IPS-20b (cell line): ENCODE data around the gene SLC25A47.
"Not testable (repeated sequence)": the region's sequence is repeated elsewhere in the genome, so short reads cannot be mapped to it uniquely, and the experiment has no call there.

Experiments used
- H3K27ac ChIP-seq: one replicate; pipeline ENCODE4 v1.5.1; 2013; ENCODE audit warnings: low read length
- H3K27me3 ChIP-seq: 2 replicates; pipeline ENCODE4 v1.6.1; 2013; ENCODE audit warnings: mild to moderate bottlenecking, low read length, inconsistent platforms; ENCODE audit not compliant: insufficient read depth
- H3K36me3 ChIP-seq: 2 replicates; pipeline ENCODE4 v1.6.1; 2013; ENCODE audit warnings: low read depth, mild to moderate bottlenecking, inconsistent platforms, low read length, moderate library complexity; ENCODE audit not compliant: insufficient read depth
- H3K4me1 ChIP-seq: 2 replicates; pipeline ENCODE4 v1.6.1; 2013; ENCODE audit warnings: mild to moderate bottlenecking, control low read depth, inconsistent platforms, low read length, moderate library complexity; ENCODE audit not compliant: insufficient read depth
- H3K4me3 ChIP-seq: 2 replicates; pipeline ENCODE4 v1.5.1; 2013; ENCODE audit warnings: mild to moderate bottlenecking, low read length, inconsistent platforms
- H3K9ac ChIP-seq: 2 replicates; pipeline ENCODE4 v1.6.1; 2013; ENCODE audit warnings: low read depth, mild to moderate bottlenecking, inconsistent platforms, low read length, moderate library complexity
- H3K9me3 ChIP-seq: 2 replicates; pipeline ENCODE4 v1.6.1; 2013; ENCODE audit warnings: mild to moderate bottlenecking, low read depth, low read length, inconsistent platforms; ENCODE audit not compliant: insufficient read depth

SLC25A47 gene

DNA sequence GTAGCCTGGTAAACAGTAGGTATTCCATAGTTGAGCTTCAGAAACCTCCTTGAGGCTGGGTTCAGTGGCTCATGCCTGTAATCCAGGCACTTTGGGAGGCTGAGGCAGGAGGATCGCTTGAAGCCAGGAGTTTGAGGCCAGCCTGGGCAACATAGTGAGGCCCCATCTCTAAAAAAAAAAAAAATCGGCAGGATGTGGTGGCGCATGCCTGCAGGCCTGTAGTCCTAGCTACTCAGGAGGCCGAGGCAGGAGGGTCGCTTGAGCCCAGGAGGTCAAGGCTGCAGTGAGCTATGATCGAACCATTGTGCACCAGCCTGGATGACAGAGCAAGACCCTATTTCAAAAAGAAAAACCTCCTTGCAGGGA lies 14.7 kb upstream of the SLC25A47 start:
- H3K9ac ChIP-seq, H3K4me1 ChIP-seq, H3K36me3 ChIP-seq, H3K27ac ChIP-seq, H3K9me3 ChIP-seq, H3K4me3 ChIP-seq: not testable (repeated sequence)
- peaks cover 12% of the 10 kb centered on the region; the same call in 1 of the 2 replicates for H3K27me3 ChIP-seq

DNA sequence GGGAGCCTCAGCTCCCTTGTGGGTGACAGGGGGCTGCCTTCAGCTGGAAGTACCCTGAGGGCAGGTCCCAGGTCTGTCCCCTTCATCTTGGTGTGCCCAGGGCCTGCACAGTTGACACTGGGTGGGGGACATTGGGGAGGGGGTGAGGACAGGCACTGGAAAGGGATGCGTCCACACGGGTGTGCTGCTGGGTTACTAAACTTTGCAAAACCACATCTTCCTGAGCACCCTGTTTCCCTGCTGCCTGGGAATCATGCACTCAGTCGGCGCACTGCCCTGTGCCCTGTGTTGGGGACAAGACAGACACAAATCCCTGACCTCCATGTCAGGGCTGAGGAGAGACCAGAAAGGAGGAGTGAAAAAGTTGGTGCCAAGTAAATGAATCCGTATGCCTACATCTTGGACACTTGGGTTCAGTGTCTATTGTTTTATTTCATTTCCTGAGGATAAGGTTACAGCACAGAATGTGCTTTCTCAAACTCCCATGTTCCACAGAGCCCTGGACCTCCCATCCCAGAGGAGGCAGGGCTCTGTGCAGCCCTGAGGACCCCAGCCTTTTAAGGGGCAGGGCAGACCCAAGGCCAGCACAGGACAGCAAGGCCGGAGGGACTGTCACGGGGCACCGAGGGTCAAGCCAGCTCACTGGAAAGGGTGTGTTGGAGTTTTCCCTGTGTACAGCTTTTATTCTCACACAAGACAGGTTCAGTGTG lies 14.0 kb upstream of the SLC25A47 start:
- no peak overlapping the region for H3K9ac ChIP-seq
- no peak overlapping the region for H3K4me3 ChIP-seq
- H3K27ac ChIP-seq: no peak overlapping the region
- peaks cover 9% of the 10 kb centered on the region for H3K4me1 ChIP-seq
- peaks cover 12% of the 10 kb centered on the region; the same call in 1 of the 2 replicates for H3K27me3 ChIP-seq
- H3K36me3 ChIP-seq: 0 out of 2 replicates have a peak, but pooled peaks cover 3% of the 10 kb centered on the region
- no peaks in the 10 kb centered on the region for H3K9me3 ChIP-seq

DNA sequence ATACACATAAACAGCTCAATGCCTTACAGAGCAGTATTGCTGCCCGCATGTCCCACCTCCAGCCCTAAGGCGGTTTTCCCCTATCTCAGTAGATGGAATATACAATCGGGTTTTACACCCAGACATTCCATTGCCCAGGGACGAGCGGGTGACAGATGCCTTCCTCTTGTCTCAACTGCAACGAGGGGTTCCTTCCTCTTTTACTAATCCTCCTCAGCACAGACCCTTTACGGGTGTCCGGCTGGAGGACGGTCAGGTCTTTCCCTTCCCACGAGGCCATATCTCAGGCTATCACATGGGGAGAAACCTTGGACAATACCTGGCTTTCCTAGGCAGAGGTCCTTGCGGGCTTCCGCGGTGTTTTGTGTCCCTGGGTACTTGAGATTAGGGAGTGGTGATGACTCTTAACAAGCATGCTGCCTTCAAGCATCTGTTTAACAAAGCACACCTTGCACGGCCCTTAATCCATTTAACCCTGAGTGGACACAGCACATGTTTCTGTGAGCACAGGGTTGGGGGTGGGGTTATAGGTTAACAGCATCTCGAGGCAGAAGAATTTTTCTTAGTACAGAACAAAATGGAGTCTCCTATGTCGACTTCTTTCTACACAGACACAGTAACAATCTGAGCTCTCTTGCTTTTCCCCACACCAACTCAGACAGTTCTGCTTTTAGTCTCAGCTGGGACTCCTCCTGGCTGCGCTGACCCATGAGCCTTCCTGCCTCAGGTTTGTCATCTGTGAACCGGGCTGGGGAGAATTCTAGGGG lies 10.8 kb upstream of the SLC25A47 start:
- not testable (repeated sequence) for H3K9ac ChIP-seq

DNA sequence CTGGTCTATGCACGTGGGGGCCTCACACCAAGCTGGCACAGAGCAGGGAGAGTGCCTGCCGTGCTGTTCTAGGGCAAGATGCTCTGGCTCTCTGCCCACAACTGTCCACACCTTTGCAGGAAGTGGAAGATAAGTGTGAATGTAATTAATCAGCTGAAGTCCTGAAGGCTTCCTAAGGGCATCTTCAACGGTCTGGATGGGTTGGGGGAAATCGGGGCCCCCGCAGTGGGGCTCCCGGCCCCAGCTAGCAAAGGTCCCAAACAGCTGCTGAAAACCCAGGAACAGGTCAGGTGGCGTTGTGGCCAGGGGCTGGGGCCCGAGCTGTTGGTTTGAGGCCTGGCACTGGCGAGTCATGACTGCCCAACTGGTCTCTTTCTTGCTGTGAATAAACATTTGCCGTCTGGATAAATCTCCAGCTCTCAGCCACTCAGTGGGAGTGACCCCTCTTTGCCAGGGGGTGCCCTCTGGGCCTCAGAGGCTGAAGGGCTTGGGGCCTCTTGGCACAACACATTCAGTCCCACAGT lies 10.2 kb upstream of the SLC25A47 start:
- Histone ChIP-seq H3K9ac (no peak overlapping the region), H3K4me1 (peaks cover 3% of the 10 kb centered on the region), H3K36me3 (no peaks in the 10 kb centered on the region), H3K9me3 (no peaks in the 10 kb centered on the region), H3K4me3 (no peak overlapping the region), H3K27ac (no peak overlapping the region), H3K27me3 (peaks cover 2% of the 10 kb centered on the region; the same call in 1 of the 2 replicates)

More for the DNA sequence above, 10.8 kb upstream of the SLC25A47 start:
- H3K9me3 ChIP-seq, H3K36me3 ChIP-seq, H3K4me1 ChIP-seq, H3K4me3 ChIP-seq, H3K27me3 ChIP-seq, H3K27ac ChIP-seq: not testable (repeated sequence)

DNA sequence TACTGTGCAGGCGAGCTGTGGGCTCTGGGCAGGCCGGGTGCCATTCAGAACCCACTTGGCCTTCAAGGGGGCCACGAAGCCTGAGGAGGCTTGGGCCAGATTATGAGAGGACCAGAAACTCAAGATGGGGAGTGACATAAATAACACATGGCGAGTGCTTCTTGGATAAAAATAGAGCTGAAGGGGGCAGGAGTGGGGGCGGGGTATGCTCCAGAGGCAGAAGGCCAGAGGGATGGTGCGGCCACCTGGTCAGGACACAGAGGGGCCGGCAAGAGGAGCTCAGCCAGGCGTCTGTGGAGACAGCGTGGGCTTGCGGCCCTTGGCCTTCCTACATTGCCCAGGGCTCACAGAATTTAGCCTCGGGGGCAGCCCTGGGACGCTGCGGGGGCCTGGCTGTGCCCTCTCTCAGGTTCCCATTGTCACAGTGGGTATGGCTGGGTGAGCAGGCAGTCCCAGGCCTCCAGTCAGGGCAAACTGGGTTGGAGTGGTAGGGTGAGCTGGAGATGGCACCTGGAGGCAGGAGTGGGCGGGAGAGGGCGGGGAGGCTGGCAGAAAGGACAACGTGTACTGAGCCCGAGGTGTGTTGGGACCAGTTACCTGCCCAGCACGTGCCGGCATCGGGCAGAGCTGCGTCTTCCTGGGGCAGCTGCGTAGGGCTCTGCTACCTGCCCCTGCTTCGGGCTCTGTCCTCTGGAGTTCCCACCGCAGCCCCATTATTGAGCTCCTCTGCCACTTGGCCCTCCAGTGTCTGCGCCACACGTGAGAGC lies 9.5 kb upstream of the SLC25A47 start:
- no peak overlapping the region for H3K27ac ChIP-seq
- H3K36me3 ChIP-seq: no peaks in the 10 kb centered on the region
- no peaks in the 10 kb centered on the region for H3K9me3 ChIP-seq

DNA sequence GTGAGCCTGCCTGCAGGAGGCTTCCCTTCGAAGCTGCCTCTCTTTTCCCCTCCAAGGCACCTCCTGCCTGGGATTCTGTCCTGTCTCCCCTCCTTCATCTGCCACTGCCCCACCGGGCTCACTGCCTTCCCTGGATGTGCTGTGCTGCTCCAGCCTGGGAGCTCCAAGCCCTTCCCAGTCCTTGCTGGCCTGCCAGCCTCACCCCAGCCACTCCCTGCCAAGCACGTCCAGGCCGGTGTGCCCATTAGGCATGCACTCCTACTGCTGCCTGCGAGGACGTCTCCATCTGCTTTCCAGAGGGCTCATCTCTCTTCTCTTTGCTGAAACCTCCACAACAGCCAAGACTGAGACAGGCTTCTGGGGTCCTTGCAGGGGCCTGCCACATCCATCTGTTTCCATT lies 8.4 kb upstream of the SLC25A47 start:
- H3K4me3 ChIP-seq: no peak overlapping the region
- H3K9ac ChIP-seq: no peak overlapping the region
- H3K36me3 ChIP-seq: no peaks in the 10 kb centered on the region
- H3K4me1 ChIP-seq: 0 out of 2 replicates have a peak, but pooled peaks cover 3% of the 10 kb centered on the region
- H3K27me3 ChIP-seq: no peaks in the 10 kb centered on the region
- H3K9me3 ChIP-seq: no peaks in the 10 kb centered on the region
- no peak overlapping the region for H3K27ac ChIP-seq

More for the DNA sequence above, 9.5 kb upstream of the SLC25A47 start:
- Histone ChIP-seq H3K27me3 (no peaks in the 10 kb centered on the region), H3K4me3 (no peak overlapping the region), H3K9ac (no peak overlapping the region), H3K4me1 (peaks cover 3% of the 10 kb centered on the region; the same call in 1 of the 2 replicates)

DNA sequence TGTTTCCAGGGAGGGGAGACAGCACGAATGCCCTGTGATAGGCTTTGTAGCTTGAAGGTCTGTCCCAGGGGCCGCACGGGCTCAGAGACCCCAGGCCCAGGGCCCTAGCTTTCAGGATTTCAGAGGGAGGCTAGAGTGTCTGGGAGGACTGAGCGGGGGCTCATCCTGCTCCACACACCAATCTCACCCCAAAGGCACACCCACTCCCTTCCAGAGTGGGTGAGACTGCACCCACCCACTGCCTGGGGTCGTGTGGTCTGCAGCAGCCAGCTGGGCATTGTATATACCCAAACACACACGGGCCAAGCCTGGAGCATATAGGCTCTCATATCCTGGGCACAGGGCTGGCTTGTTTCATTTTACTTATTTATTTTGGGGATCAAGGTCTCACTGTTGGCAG lies 5.8 kb upstream of the SLC25A47 start:
- no peak overlapping the region for H3K27ac ChIP-seq
- no peaks in the 10 kb centered on the region for H3K27me3 ChIP-seq
- no peak overlapping the region for H3K4me3 ChIP-seq
- no peaks in the 10 kb centered on the region for H3K36me3 ChIP-seq
- H3K9me3 ChIP-seq: no peaks in the 10 kb centered on the region
- H3K9ac ChIP-seq: no peak overlapping the region
- no peaks in the 10 kb centered on the region for H3K4me1 ChIP-seq

DNA sequence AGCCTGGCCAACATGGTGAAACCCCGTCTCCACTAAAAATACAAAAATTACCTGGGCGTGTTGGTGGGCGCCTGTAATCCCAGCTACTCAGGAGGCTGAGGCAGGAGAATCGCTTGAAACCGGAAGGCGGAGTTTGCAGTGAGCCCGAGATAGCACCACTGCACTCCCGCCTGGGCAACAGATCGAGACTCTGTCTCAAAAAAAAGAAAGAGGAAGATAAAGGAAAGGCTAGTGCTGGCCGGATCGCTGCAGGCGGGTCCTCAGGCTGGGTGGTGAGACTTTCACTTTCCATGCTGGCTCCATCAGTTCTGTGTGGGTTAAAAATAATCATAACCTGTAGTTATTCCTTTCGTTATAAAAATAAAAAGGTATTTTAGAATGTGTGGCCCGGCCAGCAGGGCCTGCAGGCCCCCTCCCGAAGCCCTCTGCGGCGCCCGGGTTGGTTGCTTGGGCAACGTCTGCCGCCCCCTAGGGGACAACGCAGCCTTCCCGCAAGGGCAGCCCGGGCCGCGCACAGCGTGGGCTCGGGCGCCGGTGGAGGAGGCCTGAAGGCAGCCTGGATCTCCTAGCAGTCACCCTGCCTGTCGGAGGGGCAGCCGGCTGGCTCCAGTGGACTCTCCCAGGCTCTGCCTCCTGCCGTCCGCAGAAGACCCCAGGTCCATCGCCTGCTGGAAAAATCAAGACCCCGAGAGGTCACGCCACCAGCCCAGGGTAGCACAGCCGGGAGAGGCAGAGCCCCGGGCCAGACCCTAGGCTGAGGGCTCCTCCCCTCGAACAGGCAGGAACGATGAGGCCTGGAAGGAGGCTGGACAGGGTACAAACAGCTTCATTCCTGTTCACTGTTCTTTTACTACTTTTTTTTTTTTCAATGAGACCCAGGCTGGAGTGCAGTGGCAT lies 5.0 kb upstream of the SLC25A47 start:
- no peak overlapping the region for H3K9ac ChIP-seq
- H3K4me1 ChIP-seq: no peaks in the 10 kb centered on the region
- no peaks in the 10 kb centered on the region for H3K9me3 ChIP-seq
- H3K27ac ChIP-seq: no peak overlapping the region
- no peaks in the 10 kb centered on the region for H3K27me3 ChIP-seq
- no peak overlapping the region for H3K4me3 ChIP-seq
- H3K36me3 ChIP-seq: no peaks in the 10 kb centered on the region

DNA sequence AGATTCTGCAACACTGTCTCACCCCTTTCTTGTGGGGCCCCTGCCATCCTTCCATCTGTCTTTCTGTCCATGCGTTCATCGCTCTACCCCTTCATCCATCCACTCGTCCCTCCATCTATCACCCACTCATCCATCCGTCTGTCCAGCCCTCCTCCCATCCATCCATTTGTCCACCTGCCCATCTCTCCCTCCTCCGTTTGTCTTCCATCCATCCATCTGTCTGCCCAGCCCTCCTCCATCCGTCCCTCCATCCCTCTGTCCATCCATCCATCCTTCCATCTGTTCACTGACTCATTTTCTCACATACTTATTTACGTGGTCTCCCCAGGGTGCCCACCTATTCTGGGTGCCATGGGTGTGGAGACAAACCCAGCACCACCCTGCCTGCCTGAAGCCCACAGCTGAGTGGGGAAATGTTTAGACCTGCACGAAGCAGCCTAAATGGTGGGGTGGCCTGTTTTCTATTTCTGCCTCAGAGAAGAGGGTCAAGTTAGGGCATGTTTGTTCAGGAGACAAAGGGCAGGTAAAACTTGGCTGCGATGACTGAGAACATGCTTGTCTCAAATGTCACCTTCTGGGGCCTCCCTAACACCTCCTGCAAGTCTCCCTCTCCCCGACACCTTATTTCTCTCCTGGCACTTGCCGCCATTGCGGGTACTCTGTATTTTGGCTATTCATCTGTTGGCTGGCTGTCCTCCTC lies 2.8 kb upstream of the SLC25A47 start:
- no peaks in the 10 kb centered on the region for H3K9me3 ChIP-seq
- H3K27ac ChIP-seq: no peak overlapping the region
- no peak overlapping the region for H3K4me3 ChIP-seq
- no peaks in the 10 kb centered on the region for H3K36me3 ChIP-seq
- H3K9ac ChIP-seq: no peak overlapping the region
- H3K27me3 ChIP-seq: no peaks in the 10 kb centered on the region
- no peaks in the 10 kb centered on the region for H3K4me1 ChIP-seq

DNA sequence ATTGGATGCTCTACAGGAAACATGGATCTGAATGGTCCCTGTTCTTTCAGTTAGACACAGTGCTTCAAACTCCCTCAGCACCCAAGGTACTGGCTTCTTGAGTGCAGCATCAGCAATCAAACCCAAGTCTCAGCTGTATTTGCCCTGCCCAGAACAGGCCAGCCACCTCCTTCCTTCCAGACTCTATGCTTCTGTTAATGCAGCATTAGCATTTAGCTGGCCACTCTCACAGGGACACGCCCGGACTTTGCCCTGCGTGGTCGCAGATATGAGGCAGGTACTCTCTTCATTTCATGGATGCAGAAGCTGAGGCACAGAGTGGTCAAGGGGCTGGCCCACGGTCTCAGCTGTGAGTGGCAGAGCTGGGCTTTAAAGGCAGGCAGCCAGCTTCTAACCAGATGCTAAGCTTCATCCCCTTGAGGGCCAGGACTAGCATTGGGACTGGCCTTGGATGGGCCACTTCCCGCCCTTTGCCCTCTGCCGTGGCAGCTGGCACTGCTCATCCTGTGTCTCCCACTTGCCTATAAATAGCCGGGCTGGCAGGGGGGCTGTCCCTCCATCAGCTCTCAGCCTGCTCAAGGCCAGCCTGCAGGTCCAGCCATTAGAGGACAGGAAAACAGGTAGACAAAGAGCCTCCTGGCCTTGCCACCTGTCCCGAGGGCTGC lies 1.5 kb upstream of the SLC25A47 start:
- Histone ChIP-seq H3K27ac (no peak overlapping the region), H3K36me3 (no peaks in the 10 kb centered on the region), H3K27me3 (no peaks in the 10 kb centered on the region), H3K9ac (no peak overlapping the region), H3K9me3 (no peaks in the 10 kb centered on the region), H3K4me3 (no peak overlapping the region), H3K4me1 (no peaks in the 10 kb centered on the region)
